Right forelimb (tissue), 1 donor: ENCODE measurements around the gene MECR.
"Not testable (repeated sequence)": the region's sequence is repeated elsewhere in the genome, so short reads cannot be mapped to it uniquely, and the experiment has no call there.

Source experiments
- DNase-seq: peaks from one replicate; pipeline ENCODE4 v3.0.0-alpha.2; 2018

MECR gene

GRCh38 chr1:29166291-29166878 lies 64.3 kb downstream of the MECR start:
- no peak for DNase-seq

- no peak for DNase-seq
These were observed 66.1 kb downstream of the MECR start for GRCh38 chr1:29164588-29164987.

GRCh38 chr1:29162476-29163138 lies 68.1 kb downstream of the MECR start:
- DNase-seq: no peak

GRCh38 chr1:29162025-29162424 lies 68.7 kb downstream of the MECR start:
- DNase-seq: no peak

GRCh38 chr1:29159773-29160172 lies 71.0 kb downstream of the MECR start:
- DNase-seq: no peak

GRCh38 chr1:29157269-29157601 lies 73.5 kb downstream of the MECR start:
- no peak for DNase-seq

DNA sequence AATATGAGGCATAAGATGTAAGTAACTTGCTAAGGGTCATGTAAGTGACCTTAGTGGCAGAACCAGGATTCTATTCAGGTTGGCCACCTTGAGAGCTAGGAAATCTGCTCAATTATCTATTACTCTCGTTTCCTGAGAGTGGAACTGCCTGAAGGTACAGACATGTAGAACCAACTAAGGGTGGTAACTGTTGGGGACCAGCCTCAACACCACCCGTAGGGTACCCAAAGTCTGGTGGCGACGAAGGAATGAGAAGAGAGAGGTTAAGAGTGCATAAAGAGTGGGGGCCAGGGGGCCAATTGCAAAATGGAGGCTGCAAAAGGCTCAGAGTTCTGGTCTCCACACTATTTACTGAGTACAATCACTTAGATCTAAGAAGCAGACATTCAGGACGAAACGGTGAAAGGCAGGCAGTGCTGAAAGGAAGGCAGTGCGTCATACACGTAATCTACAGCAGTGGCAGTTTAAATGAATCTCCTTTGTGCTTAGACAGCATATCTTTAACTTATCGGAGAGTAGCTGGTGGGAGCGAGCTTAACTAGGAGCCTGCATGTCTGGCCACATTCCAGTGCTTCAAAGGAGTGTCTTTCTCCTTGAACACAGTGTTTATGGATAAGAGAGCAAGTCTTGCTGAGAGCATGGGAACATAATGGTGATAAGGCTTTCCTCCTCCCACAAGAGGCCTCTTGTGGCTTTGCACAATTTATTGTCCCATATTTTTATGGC lies 74.0 kb downstream of the MECR start:
- DNase-seq: no peak

GRCh38 chr1:29152046-29152805 lies 78.5 kb downstream of the MECR start:
- DNase-seq: no peak

DNA sequence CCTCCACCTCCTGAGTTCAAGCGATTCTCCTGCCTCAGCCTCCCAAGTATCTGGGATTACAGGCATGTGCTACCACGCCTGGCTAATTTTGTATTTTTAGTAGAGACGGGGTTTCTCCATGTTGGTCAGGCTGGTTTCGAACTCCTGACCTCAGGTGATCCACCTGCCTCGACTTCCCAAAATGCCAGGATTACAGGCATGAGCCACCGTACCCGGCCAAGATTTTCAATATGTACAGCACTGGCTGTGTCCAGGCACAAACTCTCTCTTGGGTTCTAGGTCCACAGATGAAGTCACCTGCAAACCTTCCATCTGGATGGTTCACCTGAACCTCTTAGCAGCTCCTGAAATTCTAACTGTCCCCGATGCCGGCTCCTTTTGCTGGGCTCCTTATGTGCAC lies 80.4 kb downstream of the MECR start:
- not testable (repeated sequence) for DNase-seq

DNA sequence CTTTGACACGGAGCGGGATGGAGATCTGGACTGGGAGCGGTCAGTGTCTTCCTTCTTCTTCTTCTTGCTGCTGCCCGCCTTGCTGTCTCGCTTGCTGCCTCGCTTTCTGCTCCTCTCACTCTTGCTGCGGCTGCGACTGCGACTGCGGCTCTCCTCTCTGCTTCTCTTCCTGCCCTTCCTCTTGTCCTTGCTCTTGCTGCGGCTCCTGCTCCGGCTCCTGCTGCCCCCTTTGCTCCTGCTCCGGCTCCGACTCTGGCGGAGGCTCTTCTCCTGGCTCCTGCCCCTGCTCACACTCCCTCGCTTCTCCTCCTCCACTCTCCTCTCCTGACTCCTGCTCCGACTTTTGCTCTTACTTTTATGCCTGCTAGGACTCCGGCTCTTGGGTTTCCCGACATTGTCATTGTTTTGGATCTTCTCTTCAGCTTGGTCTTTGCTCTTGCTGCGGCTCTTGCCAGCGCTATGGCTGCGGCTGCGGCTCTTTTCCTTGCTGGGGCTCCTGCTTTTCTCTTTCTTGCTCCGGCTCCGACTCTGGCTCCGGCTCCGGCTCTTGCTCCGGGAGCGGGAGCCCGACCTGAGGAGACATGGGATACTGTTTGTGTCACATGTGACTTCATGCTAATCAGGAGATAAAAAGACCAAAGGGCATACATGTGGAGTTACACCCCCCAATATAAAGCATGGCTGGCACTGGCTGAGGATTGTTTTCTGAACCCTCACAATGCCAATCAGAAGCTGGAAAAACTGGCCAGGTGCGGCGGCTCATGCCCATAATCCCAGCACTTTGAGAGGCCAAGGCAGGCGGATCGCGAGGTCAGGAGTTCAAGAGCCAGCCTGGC lies 81.9 kb downstream of the MECR start:
- no peak for DNase-seq

DNA sequence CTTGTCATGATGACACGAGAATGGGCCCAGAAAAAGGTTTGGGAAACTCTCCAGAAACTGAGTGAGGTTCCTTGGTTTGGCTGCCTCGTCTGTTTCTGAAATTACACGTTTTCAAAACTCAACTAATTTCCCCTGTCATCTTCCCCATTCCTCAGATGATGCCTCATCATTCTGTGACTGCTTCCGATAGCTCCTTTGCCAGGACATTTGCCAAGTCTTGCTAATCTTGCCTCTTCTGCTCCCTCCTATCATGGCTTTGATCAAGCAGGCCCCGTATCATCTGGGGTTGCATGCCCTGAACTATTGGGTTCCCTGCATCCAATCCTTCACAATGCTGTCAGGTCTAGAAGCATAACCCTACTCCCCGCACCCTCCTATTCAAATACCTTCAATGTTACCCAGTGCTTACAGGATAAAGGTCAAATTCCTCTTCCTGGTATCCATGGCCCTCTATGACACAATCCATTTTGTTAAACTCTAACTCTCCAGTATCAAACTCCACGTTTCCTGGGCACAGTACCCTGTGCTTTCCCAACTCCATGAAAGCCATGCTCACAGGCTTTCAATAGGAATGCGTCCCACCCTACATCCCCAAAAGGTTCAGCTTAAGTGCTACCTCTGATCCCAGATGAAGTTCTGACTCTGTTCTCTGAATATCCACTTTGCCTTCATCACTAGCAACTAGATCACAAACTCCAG lies 84.8 kb downstream of the MECR start:
- no peak for DNase-seq

GRCh38 chr1:29144178-29144577 lies 86.6 kb downstream of the MECR start:
- no peak for DNase-seq

DNA sequence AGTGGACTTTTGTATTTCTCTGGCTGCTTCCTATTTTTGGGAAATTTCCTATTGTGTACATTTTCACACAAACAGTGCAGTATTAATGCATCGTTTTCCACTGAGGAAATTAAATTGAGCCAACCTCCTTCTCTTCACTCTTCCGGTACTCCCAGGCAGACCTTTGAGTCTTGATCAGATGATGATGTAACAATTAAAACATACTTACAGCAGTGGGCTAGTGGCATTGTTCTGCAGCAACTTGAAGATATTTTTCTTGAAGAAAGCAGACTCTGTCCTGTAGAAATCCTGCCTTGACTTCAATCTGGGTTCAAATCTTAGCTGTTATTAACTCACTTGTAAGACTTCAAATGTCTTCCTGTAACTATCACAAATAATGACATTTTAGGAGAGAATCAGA lies 88.0 kb downstream of the MECR start:
- no peak for DNase-seq
